ENCODE results near the gene CEP170.

The CEP170 gene

DNA sequence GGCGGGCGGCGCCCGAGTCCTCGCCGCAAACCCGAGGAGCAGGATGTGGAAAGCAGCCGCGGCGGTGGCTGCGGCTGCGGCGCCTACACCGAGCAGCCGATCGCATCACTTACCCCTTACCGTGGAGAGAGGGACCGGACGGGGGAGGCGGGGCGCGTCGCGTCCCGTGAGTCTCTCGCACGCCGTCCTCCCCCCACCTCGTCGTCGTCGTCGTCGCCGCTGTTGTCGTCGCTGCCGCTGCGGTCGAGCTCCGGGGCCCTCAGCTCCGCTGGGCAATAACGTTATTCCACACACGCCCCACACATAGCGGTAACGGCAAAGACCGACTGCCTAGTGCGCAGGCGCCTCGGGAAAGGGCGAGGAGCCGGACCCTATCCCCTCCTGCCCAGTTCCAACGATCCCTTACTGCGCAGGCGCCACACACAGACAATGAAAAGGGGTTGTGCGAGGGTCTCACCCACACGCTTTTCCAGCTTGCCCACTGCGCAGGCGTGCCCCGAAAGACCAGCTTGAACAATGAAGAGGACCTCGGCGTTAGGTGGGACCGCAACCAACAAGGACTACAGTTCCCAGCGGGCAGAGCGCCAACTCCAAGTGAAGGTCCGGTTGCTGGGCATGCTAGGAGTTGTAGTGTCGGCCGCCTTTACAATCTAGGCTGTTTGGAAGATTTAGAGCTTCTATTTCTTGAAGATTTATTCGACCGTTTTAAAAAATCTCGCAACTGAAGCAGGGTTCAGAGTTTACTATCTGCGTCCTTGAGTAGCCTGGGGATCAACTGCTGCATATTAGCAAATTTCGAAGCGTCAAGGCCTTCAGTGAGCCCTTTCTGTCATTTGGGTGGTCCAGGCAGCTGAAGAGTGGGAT, at the start of gene CEP170:
TSS of gene CEP170 (minus strand) at position 355 of the 864 bp plus-strand sequence. CDS start 30,001 bp downstream, outside the sequence.
- DNase-seq: peak; percentile 98

DNA sequence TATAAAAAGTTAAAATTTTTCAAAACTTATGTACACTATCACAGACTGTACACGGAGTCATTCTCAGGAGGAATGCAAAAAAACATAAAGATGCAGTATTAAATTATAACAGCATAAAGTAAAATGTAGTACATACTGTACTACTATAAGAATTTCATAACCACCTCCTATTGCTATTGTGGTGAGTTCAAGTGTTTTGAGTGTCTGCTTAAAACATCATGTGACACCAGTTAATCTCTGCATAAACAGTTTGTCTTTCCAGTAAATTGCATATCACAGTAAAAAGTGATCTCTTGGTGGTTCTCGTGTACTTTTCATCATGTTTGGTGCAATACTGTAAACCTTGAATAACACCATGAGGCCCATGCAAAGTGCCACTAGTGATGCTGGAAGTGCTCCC, 46.0 kb upstream of the CEP170 start:
- no peak for DNase-seq

DNA sequence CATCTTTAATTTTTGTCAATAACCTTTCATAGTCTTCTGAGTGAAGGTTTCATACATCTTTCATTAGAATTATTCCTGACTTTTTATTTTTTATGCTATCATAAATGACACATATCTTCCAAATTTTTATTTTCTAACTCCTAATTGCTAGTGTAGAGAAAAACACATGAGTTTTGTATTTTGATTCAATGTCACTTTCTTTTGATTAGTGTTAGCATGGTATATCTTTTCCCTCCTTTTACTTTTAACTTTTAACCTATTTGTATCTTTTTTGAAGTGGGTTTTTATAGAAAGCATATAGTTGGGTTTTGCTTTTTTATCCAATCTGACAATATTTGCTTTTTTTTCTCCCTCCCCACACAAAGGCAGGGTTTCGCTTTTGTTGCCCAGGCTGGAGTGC, 44.0 kb upstream of the CEP170 start:
- DNase-seq: no peak

DNA sequence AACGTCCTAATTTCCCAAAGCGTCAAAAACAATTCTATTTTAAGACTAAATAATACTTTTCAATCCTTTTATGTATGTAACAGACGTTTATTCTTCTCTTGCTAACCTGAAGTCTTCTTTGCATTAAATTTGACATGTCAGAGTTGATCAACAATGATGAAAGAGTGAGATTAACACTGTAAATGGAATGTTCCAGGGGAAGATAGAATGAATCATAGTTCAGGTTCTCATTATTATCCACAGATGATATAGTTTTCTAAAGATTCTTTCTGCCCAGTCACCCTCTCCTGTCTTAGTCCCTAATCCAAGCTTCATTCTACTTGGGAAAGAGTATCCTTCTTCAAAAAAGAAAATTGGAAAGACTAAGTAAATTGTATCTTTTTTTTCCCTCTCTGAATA, 39.6 kb upstream of the CEP170 start:
- DNase-seq: no peak

DNA sequence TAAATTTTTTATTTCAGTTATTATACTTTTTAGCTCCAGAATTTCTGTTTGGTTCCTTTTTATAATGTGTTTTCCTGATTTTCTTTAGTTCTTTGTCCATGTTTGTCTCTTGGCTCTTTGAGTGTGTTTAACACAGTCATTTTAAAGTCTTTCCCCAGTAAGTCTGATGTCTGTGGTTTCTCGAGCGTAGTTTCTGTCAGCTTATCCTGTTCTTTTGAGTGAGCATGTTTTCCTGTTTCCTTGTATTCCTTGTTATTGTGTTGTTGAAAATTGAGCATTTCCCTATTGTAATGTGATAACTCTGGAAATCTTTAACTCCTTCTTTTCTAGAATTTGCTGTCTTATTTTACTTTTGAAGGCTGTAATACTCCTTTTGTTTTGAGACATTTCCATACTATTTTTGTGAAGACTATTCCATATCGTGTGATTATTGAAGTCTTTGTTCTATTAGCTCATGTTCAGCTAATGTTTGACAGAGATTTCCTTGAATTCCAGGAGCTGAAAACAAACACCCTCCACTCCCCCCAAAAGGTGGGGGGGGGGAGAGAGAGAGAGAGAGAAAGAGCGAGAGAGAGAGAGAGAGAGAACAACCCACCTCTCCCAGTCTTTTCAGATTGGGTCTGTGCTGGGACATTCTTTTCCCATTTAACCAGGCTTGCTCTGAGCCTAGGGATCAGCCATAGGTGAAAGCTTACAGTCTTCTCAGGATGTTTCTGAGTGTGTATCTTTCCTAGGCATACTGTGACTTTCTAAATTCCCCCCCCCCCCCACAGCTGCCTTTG, 39.1 kb upstream of the CEP170 start:
- no peak for DNase-seq

DNA sequence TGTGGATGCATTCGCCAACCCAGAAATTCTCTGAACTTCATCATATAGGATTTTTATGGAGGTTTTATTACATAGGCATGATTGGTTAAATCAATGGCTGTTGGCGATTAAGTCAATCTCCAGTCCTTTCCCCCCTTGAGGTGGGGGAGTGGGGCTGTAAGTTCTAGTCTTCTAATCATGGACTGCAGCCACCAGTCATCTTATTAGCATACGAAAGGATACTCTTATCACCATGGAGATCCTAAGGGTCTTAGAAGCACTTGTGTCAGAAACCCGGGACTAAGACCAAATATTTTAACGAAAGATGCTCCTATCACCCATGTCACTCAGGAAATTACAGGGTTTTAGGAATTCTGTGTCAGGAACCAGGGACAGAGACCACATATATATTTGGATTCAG, 37.0 kb upstream of the CEP170 start:
- no peak for DNase-seq

DNA sequence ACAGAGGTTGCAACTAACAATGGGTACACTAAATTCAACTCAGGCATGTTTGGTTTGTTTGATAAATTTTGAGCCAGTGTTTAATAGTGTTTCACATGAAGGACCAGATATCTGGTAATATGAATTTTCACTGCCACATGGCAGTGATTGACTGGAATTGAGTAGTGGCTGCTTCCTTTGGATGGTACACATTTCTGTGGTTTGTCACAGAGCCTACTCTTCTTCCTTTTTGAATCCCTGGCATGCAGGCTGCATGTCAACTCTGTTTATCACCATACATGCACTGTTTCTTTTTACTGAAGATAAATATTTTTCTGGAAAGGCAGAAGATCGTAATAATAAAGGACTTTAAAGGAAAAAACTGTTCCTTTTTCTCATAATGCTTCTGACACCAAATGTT, 36.2 kb upstream of the CEP170 start:
- DNase-seq: no peak

DNA sequence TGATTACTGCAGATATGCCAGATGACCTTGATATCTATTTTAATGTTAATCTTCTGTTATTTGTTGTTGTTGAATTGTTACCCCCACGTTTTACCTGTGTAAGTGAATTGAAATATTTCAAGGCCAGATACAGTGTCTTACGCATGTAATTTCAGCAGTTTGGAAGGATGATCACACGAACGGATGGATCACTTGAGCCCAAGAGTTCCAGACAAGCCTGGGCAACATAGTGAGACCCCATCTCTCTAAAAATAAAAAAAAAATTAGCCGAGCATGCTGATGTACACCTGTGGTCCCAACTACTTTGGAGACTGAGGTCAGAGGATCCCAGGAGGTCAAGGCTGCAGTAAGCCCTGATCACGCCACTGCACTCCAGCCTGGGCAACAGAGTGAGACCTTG, 33.0 kb upstream of the CEP170 start:
- no peak for DNase-seq

DNA sequence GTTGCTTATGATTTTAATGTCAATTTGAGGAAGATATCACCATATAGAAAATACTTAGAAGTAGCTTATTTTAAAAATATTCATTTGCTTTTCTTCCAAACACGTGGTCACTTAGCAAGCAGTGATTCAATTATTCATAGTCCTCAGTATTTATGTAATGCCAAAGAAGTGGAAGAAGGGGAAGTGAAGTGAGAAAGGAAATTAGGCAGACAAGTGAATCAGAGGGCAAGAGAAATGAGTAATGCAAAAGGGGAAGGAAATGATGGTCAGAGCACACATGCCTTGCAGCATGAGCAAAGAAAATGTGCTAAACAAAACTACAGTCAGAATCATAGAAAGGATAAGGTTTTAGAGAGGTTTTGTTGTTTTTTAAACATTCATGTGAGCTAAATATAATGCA, 32.6 kb upstream of the CEP170 start:
- DNase-seq: peak; percentile 64

DNA sequence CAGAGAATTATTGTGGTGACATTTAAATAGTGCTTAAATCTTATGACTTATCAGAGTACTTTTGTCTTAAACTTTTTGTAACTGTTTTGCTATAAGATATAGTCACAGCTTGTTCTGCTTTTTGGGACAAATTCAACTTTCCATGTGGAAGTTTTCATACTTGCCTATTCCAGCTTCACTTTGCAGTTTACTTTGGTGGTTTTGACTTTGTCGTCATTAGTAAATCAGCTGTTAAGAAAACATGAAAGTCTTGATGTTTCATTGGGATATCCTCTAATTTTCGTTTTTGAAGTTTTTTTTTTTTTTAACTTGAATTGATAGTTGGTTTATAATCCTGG, 32.0 kb upstream of the CEP170 start:
- no peak for DNase-seq

DNA sequence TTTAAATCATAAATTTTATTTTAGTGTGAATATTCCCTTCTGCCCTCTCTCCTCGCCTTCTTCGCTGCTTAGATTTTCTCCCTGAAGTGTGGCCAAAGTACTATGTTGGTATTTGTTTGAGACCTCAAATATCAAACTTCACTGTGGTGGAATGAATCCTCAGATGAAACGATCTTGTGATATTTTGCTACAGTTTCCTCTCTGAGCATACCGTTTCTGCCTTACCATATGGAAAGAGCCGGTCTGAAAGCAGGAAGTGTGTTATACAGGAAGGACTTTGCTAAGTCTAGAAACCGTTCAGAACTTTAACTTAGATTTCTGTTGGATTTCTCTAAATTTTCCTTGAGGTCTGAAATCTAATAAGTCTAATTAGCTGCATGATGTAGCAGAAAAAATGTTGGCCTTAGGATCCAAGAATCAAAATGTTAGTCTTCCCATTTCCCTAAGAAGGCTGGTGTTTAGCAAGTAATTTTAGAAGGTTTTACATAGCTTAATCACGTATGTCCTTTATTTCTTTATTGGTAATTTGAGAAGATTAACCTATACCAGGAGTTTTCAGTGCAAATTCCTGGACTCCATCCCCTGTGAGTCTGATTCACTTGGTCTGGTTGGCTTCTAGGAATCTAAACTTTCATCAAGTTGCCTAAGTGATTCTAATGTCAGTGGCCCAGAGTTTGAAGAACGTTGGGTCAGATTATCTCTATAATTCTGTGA, 31.5 kb upstream of the CEP170 start:
- peak; percentile 20 for DNase-seq

DNA sequence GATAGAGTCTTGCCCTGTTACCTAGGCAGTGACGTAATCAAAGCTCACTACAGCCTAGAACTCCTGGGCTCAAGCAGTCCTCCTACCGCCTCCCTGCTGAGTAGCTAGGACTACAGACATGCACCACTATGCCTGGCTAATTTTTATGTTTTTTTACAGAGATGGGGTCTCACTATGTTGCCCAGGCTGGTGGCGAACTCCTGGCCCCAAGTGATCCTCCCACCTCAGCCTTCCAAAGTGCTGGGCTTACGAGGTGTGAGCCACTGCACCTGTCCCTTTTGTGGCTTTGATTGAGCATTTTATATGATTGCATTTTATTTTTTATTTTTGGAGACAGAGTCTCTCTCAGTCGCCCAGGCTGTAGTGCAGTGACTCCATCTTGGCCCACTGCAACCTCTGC, 26.6 kb upstream of the CEP170 start:
- no peak for DNase-seq

DNA sequence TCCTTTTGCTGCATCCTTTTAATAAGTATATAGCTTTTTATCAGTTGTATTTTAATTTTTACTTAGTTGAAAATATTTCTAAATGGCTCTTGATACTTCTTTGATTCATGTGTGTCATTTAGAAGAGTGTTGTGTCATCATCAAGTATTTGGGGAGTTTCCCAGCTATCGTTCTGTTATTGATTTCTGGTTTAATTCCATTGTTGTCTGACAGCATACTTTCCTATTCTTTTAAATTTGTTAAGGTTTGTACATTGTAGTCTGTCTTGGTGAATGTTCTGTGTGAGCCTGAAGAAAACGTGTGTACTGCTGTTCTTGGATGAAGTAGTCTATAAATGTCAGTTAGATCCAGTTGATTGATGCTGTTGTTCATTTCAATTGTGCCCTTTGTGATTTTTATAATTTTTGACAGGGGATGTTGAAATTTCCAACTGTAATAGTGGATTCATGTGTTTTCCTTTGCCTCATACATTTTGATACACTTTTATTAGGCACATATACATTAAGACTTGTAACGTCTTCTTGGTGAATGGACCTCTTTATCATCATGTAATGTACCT, 25.6 kb upstream of the CEP170 start:
- DNase-seq: no peak

DNA sequence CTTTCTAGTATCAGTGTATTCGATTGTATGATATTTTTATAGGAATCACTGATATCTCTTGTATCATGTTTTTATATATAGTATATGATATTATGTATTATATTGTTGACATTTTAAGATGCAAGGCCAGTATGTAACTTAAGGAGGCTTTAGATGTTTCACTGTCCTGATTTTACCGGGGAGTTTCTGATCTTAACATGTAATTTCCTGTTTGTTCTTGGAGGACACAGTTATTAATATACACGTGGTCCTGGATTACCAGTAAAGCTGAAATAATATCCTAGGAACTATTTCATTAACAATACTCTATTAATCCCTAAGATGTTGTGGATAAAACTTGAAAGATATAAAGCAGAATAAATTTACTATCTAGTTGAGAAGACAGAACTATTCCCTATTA, 20.2 kb upstream of the CEP170 start:
- no peak for DNase-seq

DNA sequence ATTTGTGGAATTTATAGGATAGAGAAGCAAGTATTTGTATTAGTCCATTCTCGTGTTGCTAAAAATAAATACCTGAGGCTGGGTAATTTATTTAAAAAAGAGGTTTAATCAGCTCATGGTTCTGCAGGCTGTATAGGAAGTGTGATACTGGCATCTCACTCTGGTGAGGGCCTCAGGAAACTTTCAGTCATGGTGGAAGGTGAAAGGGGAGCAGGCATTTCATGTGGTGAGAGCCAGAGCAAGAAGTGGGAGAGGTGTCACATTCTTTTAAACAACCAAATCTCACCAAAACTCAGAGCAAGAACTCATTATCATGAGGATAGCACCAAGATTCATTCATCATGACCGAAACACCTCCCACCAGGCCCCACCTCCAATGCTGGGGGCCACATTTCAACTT, 18.9 kb upstream of the CEP170 start:
- DNase-seq: no peak

DNA sequence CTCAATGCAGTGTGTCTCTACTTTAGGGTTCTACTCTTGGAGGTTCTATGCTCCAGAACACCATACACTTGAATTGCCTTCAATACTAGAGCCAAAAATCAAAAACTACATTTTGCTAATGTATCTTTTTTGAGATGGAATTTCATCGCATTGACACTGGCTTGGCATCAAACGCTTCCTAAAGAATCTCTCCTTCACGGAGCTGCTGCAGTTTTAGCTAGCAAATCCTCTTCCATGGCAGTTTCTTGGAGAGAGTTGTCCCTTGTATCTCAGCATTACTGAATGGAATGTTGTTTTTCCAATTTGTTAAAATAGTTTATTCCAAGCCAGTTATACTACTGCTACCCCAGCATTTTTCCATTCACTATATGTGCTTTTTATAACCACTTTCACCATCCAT, 18.4 kb upstream of the CEP170 start:
- no peak for DNase-seq

DNA sequence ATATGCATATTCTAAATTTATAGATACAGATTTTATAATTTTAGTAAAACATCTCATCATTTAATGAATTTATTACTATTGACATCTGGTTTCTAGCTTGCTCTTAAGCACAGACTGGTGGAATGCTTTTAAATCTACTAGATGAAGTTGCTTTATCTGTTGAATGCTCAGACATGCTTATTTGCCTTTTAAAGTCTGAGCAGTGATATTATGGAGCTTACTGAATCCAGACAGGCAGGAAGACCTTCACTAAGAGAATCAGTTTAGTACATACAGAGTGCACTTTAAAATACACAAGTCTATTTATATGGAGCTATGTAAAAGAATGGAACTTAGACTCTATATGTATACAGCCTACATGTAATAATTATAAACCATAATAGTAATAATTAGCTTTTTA, 17.3 kb upstream of the CEP170 start:
- no peak for DNase-seq

DNA sequence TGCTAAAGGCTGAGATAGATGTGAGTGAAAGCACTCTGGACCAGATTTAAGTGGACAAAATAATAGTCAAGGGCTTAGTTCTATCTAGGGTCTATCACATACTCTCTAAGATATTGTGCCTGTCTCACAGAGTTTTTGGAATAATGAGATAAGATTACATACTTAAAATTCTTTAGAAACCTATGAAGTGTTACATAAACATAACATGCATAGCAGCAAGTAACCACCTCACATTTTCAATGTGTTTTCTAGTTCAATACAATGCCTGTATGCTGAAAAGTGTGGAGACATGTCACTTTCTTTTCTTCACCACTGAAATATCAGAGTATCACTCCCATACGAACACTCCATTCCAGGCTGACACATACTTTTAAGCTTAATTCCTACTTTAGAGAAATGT, 16.9 kb upstream of the CEP170 start:
- no peak for DNase-seq

DNA sequence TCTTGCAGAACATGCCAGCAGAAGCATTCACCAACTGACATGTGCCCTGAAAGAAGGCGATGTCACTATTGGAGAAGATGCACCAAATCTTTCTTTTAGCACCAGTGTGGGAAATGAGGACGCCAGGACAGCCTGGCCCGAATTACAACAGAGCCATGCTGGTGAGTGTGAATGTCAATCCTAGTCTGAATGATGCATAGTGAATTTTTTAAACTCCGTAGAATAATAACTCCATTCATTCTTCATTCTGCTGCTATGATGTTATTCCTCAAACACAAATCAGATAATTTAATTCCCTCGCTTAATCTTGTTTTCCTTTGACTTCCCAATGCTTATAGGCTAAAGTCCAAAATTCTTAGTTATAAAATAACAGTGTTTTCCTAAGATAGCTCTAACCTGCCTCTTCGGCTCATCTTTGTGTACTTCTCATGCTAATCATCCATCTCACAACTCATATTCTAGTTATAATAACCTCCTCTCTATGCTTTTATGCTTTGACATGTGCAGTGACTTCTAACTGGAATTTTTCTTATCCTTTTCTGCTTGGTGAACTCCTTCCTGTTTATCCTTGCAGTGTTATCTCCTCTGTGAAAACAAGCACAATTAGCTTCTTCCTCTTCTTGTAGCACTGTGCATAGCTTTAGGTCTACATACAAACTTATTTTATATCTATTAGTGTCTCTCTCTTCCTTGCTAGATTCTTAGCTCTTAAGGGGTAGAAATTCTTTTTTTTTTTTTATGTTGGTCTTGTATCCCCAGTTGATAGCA, 15.2 kb upstream of the CEP170 start:
- no peak for DNase-seq

DNA sequence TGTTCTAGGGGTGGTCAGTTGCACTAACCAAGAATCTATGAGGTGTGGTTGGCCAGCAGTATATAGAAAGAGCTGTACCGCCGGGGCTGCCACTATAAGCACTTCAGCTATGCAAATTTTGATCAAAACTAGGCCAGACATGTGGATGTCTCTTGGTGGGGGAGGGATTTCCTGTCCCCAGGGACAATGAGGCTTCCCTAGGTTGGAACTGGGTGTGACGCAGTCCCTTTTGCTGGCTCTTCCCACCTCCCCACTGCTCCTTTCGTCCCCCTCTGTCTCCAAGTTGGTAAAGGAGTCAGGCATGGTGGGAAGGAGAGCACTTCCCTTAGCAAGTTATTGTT, 14.3 kb upstream of the CEP170 start:
- DNase-seq: no peak

DNA sequence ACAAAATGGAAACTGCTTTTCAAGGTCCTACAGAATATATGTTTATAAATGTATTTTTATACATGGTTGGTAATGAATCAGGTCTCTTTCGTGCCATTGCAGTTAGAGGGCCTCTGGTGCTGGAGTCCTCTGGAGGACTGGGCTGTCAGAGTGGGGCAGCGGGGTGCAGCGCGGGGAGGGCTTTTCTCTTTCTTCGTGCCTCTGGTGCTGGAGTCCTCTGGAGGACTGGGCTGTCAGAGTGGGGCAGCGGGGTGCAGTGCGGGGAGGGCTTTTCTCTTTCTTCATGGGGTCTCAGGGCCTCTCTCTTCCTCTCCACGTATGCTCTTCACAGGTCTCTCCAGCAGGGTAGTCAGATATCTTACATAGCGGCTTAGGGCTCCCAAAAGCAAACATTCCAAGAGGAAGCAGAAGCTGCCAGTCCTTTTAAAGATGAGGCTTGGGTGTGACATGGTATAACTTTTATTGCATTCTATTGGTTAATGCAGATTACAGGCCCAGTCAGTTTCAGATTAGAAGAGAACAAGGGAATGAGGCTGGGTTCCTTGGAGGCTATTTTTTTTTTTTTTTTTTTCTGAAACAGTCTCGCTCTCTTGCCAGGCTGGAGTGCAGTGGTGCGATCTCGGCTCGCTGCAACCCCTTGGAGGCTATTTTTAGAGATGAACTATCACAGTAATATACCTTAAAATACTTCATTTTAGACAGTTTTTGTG, 13.8 kb upstream of the CEP170 start:
- no peak for DNase-seq

All from hematopoietic multipotent progenitor cell treated with erythropoietin and hydrocortisone succinate and interleukin-3 and kit ligand, for 6 days (in vitro differentiated cells).